ENCODE measurements around the gene CBX1.

Gene CBX1

DNA sequence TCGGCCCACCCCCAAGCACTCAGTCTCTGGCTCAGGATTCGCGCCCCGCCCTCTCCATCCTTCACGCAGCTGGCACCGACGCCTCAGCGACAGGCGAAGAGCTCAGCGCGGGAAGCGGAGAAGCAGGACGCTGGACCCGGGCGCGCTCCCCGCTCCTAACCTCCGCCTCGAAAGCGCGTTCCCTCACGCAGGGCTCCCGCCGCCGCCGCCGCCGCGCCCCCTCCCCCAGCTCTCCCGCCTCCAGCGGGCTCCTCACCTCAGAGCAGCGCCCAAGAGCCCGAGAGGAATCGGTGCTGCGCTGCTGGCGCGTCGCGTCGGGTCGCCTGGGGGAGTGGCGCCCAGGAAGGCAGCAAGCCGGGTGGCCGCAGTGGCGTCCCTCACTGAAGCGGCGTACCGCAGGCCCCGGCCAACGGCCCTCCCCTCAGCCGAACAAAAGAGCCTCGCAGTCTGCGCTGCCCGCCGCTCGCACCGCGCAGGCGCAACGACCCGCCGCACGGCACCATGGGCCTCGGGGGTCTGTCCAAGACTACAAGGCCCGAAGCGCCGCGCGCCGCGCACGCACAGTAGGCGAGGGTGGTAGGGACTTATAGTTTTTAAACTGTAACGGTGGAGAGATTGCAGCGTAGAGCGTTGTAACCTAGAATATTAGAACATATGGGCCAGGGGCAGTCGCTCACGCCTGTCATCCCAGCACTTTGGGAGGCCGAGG lies at the start of gene CBX1:
Gene CBX1, minus strand, starts transcription at position 467 of the 709 bp plus-strand sequence. CDS start 24,474 bp downstream, outside the sequence.
- peak; percentile 97 for DNase-seq

DNA sequence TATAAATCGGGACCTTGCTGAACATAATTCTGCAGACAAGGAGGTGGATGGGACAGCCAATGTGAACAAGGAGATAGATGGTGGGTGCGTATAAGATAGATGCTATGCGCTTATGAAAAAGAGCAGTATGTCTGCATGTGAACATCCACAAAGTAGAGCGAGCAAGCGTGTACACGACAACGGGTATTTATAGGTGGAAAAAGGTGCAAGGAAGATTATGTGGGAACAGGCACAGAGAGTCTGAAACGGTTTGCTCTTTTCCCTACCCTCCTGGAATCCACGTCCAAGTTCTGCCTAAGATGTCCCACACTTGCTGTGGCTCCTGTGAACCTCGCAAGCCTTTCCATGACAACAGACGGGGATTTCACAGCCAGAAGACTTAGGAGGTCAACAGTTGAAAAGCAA lies 49.3 kb upstream of the CBX1 start:
- no peak for DNase-seq

DNA sequence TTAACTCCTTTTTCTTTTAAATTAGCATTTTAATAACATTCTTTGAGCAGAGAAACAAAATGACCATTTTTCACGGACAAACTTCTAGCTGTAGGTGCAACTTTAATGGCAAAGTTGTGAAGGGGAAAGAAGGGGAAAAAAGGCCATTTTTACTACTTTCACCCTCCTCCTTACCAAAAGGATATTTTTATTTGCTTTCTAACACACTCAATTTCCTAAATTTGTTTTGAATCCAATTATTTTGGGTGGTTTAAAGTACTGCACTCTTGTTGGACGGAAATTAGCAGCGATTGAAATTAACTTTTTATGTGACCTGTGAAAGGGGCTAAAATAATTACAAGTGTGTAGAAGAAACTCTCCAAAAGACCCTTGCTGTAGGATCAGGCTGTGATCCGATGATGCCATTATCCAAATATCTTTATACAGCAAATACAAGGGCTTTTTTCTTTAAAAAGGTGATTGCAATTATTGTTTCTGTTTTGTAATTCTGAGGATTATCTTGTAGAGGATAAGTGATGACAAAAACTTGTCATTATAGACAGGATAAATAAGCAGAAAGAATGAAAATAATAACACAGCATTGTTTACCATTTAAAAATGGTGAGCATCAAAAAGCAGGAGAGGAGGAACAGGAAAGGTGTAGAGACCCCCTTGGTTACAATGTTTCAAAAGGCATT lies 48.6 kb upstream of the CBX1 start:
- no peak for DNase-seq

DNA sequence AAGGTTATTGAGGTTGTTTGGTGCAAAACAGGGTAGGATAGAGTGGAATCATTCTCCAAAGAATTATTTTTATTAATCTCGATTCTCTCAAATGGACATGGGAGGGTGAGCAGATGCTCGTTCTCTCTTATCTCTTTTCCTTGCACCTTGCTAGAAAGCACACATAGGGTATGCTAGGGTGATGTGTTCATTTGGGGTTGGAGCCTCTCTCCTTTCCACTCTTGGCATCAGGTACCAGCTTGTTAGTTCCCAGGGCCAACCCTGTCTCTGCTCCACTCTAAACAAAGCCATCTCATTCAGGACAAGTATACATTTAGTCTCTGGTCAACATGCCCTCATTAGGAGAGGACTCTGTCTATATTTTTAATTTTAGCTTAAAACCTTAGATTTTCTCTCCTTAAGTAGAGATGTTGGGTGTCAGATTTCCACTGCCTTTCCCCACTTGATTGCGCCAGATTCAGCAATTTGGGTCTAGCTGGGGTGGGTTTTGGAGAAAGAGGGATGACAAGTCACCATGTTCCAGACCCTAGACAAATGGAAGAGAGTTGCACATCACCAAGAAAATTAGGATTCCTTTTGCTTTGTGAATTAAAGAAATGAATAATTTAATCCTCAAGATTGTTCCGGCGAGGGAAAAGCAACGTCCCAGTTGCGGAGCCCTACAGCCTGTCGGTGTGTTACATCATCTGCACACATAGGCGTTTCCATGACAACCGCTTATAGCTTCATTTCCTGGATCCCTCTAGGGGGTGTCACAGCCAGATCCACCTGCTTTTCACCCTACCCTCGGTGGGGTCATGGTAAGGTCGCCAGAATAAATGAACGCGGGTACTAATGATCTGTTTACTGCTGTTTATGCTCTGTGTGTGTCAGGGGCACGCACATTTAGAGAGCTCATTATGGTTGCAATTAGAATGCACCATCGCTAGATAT lies 47.8 kb upstream of the CBX1 start:
- no peak for DNase-seq

DNA sequence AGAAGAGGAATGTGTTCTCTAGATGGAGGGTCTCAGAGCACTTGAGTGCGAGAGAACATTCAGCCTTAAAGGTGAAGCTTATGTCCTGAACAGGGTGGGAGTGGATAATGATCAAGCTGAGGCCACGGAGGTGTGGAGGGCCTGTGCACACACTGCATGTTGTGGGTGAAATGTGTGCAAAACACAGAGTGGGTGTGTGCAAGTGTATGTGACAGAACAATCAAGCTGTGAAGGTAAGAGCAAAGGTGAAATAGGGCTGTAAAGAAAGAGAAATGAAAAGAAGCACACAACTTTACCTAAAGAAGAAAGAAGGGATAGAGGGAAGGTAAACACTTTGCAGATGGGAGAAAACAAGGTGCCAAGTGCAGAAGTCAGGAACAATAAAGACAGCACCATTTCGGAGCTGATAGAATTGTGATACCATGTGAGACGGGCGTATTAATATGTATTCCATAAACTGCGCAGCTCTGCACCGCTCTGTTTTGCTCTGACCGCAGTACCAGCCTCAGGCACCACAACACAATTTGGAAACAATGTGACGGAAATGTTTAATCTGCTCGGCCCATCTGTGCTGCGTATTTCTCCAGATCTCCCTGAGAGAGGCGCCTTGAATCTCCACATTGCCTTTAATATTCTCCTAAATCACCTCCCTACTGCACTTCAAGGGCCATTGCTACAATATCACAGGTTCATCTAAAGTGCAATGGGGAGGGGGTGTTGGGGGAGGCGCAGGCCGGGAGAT lies 46.9 kb upstream of the CBX1 start:
- peak; percentile 17 for DNase-seq

DNA sequence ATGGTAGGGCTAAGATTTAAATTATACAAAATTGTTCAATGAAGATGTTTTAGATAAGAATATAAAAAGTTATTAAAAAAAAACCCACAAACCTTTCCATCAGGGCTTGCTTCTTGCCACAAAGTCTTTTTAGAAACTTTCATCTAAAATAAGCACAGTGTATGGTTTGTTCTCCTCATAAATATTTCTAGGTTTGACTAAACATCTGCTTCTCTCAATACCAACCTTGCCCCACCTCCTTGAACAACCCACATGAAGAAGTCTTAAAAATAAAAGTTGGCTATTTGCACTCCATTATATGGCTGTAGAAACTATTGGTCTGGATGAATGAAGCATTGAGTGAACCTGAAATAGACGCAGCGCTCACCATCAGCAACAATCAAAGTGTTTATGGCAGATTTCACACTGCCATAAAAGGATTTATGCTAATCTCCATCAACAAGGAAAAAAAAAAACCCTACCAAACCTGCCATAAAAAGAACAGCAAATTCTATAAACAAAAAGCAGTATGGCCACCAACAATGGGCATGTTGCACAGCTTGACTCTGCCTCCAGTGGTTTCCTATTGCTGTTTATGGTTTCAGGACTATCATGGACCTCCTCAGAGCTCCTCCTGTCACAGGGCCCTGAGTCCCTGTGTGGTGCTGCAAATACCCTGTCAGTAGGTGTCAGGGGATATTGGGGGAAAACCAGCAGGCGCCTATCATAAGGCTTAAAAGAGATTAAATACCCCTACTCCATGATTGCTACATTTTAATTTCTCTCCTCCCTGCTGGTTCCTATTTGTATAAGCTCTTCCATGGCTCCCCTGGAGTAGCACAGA lies 43.9 kb upstream of the CBX1 start:
- no peak for DNase-seq

DNA sequence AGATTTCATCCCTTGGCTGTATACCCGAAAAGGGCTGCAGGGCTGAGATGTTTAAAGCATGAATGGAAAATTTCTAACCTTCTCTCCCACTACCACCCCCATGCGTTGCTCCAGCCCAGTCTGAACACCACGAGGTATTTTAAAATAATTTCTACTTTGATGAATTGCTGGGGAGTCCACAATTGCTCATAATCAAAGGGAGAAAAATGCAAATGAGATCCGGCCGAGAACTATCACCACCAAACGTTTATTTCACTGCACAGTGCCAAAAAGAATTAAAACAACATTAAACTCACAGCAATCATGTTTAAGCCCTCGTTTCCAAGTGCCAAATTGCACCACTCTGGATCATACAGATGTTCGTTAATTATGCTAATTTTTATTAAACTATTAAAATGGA lies 43.0 kb upstream of the CBX1 start:
- DNase-seq = no peak

DNA sequence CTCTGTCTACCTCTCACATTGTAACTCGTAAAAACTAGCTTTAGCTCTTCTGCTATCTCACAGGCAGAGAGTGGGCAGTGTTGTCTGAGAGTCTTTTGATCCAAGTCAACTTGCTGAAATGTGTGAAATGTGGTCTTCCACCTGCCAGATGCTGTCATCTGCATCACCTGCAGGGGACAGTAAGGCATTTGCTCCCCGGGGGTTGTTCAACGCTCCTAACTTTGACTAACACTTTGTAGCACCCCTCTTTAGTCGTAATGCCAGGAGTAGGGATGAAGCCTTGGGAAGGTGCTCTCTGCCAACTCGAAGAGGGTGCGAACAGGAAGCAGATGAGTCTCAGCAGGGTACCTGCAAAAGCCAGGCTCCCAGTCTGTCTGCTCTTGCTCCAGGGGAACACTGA lies 42.4 kb upstream of the CBX1 start:
- DNase-seq = no peak

DNA sequence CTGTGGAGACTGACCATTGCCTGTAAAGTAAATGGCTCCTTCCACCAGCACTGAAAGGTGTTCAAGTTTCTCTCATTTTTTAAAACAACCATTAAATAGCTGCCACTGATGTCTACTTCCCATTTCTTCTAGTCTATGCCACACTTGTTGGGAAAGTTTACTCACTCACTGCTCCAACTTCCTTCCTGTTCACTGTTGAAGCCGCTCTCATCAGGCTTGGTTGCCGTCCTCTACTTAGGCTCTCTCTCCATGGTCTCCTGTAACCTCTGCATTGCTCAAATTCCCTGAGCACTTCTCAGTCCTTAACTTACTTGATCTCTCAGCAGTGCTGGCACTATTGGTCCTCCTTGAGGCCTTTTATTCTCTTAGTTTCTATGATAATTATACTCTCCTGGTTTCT lies 38.7 kb upstream of the CBX1 start:
- DNase-seq = no peak

DNA sequence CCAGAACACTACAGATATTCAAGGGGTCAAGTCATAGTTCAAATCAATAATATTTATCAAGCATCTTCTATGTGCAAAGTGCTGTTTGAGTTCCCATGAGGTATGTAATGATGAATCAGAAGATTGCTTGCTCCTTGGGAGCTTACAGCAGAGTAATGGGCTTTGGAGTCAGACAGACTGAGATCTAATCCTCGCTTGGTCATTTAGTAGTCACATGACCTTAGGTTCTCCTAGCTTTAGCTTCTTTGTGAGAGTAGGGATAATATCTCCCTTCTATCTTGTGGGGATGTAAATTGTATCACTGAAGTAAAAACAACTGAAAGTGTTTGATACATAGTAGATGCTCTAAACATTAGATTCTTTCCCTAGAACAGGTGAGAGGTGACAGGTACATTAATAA lies 36.4 kb upstream of the CBX1 start:
- no peak for DNase-seq

DNA sequence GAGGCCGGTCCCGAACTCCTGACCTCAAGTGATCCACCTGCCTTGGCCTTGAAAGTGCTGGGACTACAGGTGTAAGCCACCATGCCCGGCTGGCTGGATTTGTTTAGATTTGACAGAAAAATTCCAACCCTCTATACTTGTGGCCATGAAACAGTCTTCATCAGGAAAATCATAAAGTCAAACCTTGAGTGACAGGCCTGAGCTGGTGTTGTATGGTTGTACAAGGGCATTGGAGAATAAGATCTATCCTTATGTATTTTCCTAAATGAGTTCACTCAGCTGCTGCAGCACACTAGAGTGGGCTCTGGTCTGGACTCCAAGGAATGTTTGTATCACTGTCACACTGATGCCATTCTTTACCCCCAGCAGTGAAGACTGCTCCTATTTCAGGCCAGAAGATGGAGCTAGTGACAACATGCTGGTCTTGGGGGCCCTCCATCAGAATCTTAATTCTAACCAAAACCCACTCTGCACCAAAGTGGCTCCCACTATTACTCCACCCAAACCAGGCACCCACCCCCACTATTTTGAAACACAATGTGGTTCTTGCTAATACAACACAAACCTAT lies 33.7 kb upstream of the CBX1 start:
- no peak for DNase-seq

DNA sequence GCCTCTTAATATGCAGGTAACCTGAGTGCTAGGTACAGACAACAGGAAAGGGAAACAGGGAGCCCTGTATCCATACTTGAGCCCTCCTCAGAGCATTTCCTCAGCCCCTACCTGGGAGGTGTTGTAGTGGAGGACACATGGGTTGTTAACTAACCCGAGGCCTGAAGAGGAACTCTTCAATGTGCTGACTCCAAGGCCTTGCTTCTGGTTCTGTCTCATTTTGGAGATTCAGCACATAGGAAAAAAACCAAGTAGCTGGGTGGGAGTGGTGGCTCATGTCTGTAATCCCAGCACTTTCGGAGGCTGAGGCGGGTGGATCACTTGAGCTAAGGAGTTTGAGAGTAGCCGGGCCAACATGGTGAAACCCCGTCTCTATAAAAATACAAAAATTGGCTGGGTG lies 31.1 kb upstream of the CBX1 start:
- DNase-seq = no peak

DNA sequence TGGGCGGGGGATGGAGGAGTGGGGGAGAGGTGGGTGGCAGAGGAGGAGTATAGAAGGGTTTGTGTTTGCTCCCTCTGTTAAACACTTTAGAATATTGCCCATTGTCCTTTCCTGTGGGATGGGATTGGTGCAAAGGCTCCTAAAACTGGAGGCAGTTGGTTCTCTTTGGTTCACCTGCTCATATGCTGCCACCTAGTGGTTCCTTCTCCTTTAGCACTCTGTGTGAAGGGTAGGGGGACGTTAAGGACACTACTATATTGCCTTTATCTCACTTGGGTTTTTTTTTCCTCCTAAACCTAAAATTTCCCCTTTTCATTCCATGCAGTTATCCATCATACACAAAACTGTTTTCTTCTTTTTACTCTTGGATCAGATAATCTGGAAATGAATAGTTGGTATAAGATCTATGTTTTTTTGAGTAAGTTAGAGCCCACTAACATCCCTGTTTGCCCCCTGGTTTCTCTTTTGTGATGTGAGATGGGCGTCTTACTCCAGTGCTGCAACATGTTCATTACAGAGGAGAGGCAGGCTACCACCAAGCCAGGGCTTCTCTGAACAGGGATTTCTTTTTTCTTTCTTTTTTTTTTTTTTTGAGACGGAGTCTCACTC lies 30.0 kb upstream of the CBX1 start:
- DNase-seq = no peak

DNA sequence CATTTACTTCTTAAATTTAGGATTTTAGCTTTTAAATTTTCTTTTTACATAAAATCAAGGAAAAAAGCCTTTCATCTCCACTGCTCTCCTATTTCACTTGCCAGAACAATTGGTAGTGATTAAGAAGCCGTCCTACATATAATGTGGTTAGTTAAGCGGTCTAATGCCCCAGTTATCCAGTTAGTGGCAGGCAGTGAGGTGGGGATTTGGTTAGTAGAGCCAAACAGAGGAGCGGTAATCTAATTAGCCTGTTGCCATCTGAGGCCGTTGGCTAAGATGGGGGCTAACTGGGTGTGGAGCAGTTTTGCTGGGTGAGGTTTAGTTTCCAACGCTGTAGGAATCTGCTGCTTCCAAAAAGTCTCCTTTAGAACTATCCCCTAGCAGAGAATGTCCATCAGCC lies 28.7 kb upstream of the CBX1 start:
- no peak for DNase-seq

DNA sequence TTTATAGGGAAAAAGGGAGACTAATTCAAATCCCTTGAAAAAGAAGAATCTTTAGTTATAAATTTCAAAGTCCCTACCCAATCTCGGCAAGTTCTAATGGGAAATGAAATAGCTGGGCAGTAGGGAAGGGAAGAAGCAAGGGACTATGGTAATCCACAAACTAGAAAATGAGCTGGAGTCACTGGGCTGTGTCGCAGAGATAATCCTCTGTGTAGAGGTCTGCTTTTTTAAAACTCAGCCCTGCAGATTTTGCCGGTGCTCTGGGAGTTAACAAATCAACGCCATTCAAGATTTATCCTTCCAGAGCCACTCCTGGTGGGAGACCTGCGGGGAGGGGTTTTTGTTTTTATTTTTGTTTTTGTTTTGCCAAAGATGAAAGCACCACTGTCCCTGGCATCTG lies 27.1 kb upstream of the CBX1 start:
- no peak for DNase-seq

DNA sequence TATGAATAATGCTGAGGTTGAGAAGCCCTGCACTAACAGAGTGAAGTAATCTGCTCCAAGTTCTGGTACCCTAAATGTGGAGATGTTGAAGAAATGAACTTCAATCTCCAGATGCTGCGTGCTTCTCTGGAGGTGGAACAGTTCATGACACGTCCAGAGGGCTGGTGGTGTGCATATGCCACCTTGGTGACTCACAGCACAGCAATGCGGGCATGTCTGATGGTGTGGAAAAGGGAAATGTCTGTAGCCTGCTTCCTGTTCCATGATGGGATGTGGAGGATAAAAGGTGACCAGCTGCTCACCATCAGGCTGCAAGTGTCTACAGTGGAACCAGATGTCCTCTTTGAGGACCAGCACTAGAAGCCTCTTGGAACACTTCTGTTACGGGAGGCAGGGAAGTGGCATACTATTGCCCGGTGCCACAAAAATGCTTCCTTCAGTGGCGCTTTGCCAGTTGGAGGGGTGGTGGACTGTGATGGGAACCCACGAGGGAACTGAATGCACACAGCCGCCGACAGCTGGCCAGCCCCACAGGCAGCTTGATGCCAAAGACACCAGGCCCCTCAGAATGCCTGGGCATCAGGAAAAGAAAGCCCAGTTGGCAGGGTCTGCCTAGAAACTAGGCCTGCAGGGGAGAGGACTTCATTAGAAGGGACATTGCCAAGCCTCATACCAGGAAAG lies 26.2 kb upstream of the CBX1 start:
- no peak for DNase-seq

DNA sequence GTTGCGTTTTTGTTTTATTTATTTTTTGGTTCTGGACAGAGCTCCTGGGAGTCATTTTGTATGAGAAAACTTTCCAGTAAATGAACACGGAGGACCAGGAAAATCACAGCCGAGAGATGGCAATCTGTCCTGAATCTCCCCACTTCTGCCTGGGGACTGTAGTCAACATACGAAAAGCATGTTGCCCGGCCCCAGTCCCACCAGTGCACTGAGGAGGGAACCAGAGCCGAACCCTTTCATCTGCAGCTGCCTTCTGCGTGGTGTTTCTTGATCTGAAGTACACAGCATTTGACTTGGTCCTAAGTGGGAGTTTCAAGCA lies 25.2 kb upstream of the CBX1 start:
- DNase-seq = no peak

DNA sequence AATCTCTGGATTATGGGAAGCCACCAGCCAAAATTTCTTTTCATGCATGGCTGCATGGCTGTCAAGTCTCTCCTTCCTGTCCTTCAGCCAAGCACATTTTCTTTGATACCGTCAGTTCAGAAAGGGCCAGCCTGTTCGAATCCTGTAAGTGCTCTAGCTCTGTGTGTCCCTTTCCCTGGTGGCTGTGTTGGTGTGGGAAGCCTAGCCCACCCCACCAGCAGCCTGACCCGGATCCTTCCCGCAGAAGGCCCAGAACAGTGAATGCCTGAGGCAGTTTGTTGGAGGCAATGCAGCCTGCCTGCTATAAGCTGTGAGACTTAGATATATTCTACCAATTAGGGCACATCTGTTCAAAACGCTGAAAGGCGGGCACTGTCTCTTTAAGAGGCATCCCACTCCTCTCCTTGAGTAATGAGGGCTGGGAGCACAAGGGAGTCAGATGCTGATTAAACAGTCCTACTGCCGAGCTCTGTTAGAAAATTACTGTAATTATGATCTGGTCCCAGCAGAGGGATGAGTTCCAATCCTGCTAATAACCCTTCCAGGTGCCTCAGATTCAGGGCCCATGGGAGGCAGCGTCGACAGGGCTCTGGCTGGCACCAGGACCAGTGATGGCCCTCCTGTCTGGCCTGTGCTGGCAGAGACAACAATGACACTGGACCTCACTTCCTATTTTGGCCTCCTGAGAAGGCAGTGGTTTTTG lies 24.7 kb upstream of the CBX1 start:
- DNase-seq = no peak

DNA sequence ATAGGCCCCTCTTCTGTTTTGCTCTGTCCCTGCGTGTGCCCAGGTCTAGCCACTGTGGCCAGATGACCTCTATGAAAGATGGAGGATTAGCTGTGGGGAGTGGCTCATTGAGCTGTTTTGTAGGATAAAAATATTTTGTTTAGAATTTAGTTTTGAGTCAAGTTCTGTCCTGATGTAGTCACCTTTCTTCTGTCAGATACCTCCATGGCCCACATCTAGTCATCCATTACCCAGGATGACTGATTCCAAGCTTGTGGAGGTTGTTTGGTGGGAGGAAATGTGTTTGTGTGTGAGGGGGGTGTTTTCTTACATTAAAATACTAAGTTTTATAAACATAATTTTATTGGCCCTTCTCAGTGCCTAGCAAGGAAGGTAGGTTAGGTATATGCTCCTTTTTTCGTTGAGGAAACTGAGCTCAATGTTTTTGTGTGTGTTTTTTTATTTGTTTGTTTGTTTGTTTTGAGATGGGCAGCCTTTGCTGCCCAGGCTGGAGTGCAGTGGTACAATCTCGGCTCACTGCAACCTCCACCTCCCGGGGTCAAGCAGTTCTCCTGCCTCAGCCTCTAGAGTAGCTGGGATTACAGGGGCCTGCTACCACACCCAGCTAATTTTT lies 22.6 kb upstream of the CBX1 start:
- no peak for DNase-seq

DNA sequence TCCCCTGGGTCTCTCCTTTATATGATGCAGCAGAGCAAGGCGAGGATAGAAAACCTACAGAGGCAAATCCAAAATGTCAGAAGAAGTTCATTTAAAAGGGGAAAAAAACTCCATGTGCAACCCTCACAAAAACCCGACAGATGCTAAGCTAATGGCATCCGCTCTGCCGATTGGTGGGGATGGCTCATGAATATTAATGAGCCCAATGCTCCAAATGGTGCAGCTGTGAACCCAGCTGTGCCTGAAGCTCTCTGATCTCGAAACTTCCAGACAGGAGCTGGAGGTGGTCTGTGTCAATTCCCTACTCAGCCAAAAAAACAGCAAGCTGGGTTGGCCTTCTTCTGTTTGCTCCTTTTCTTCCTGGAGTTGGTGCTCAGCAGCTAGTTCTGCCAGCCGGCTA lies 21.8 kb upstream of the CBX1 start:
- no peak for DNase-seq

All from activated CD8-positive, alpha-beta memory T cell treated with anti-CD3 and anti-CD28 coated beads, Interleukin-2, amount 50 U/mL, for 48 hours (primary cell).